Hematopoietic multipotent progenitor cell (in vitro differentiated cells): Measurements from ENCODE around the gene P3H4. TPM values are rescaled to one million over a fixed set of nuclear protein-coding genes. Genes with fewer than 3 reads are reported as not detected.

Experiments used
- DNase-seq, 3 donors: peaks; one replicate each; pipeline ENCODE4 v3.0.0-alpha.2; 2011 to 2015; ENCODE audit warnings: low read depth in 2 of 3, low spot score in 2 of 3
- total RNA-seq: library from RNA; depleted of rRNA; stranded (reverse); fragments of >200 nt; gene quantifications from one replicate; pipeline ENCODE4 v1.2.3, GENCODE V29; 2012

The P3H4 gene
- total RNA-seq, 1 donor, result 8.6 TPM

GRCh38 chr17:41773731-41774193 lies 38.0 kb downstream of the P3H4 start:
- peak in 1 of 3 donors; percentile 18 for DNase-seq

- no peak for DNase-seq
These were observed 38.6 kb downstream of the P3H4 start for GRCh38 chr17:41773190-41773588.

GRCh38 chr17:41772586-41773189 lies 39.1 kb downstream of the P3H4 start:
- no peak for DNase-seq

GRCh38 chr17:41772218-41772585 lies 39.5 kb downstream of the P3H4 start:
- DNase-seq, result no peak

- no peak for DNase-seq
These were observed 40.2 kb downstream of the P3H4 start for GRCh38 chr17:41771389-41772206.

GRCh38 chr17:41769985-41770384 lies 41.8 kb downstream of the P3H4 start:
- no peak for DNase-seq

- DNase-seq, result no peak
These were observed 42.3 kb downstream of the P3H4 start for GRCh38 chr17:41769346-41769862.

GRCh38 chr17:41768682-41769288 lies 43.0 kb downstream of the P3H4 start:
- no peak for DNase-seq

- DNase-seq, result no peak
These were observed 44.3 kb downstream of the P3H4 start for GRCh38 chr17:41767324-41768042.

- DNase-seq, result no peak
These were observed 45.6 kb downstream of the P3H4 start for GRCh38 chr17:41766135-41766534.

GRCh38 chr17:41763327-41763726 lies 48.4 kb downstream of the P3H4 start:
- no peak for DNase-seq

GRCh38 chr17:41762841-41763240 lies 48.9 kb downstream of the P3H4 start:
- DNase-seq, result no peak

- no peak for DNase-seq
These were observed 49.4 kb downstream of the P3H4 start for GRCh38 chr17:41762391-41762790.

- no peak for DNase-seq
These were observed 50.9 kb downstream of the P3H4 start for GRCh38 chr17:41760878-41761277.

GRCh38 chr17:41758601-41759000 lies 53.1 kb downstream of the P3H4 start:
- DNase-seq, result no peak

GRCh38 chr17:41754066-41754465 lies 57.7 kb downstream of the P3H4 start:
- DNase-seq, result no peak

Other genes with a start within 250 kb of the P3H4 start
- gene KRT9, start 239.9 kb downstream of the P3H4 start, total RNA-seq, result not detected
- not detected for gene KRT14, start 225.1 kb downstream of the P3H4 start, total RNA-seq
- not detected for gene KRT16, start 199.2 kb downstream of the P3H4 start, total RNA-seq
- not detected for gene KRT17, start 187.4 kb downstream of the P3H4 start, total RNA-seq
- gene EIF1, start 123.1 kb downstream of the P3H4 start, total RNA-seq, result 201 TPM
- not detected for gene GAST, start 99.6 kb downstream of the P3H4 start, total RNA-seq
- gene HAP1, start 77.3 kb downstream of the P3H4 start, total RNA-seq, result under 0.01 TPM
- 348 TPM for gene JUP, start 25.2 kb downstream of the P3H4 start, total RNA-seq
- 6.5 TPM for gene FKBP10, start 1.1 kb upstream of the P3H4 start, total RNA-seq
- 41.5 TPM for gene NT5C3B, start 24.3 kb upstream of the P3H4 start, total RNA-seq
- gene KLHL10, start 25.9 kb upstream of the P3H4 start, total RNA-seq, result not detected
- 21.8 TPM for gene KLHL11, start 53.5 kb upstream of the P3H4 start, total RNA-seq
- 83.7 TPM for gene ACLY, start 107.0 kb upstream of the P3H4 start, total RNA-seq
- gene ODAD4, start 118.7 kb upstream of the P3H4 start, total RNA-seq, result 0.54 TPM
- 38.5 TPM for gene CNP, start 154.8 kb upstream of the P3H4 start, total RNA-seq
- 46.3 TPM for gene DNAJC7, start 205.5 kb upstream of the P3H4 start, total RNA-seq
- 40.9 TPM for gene NKIRAS2, start 208.1 kb upstream of the P3H4 start, total RNA-seq
- 12.9 TPM for gene C17orf113, start 238.7 kb upstream of the P3H4 start, total RNA-seq